Prostate gland (tissue), 2 donors: ENCODE data around the gene SUPV3L1. TPM values are rescaled to one million over a fixed set of nuclear protein-coding genes. Genes with fewer than 3 reads are reported as not detected.

ENCODE experiments used
- DNase-seq: peaks from one replicate; pipeline ENCODE4 v3.0.0-alpha.2; 2019; ENCODE audit warnings: low spot score
- H3K27ac ChIP-seq, 2 donors: fragments of 200-600 bp; sonication (generic); 2 replicates each; pipeline ENCODE4 v1.5.1; 2017 to 2019
- H3K27me3 ChIP-seq: fragments of 200-600 bp; sonication (generic); replicated peaks from 2 replicates; pipeline ENCODE4 v1.5.1; 2019; ENCODE audit not compliant: insufficient read depth
- H3K36me3 ChIP-seq, 2 donors: fragments of 200-600 bp; sonication (generic); 1 replicate in 1 of 2; 2 replicates in 1 of 2; pipeline versions ENCODE4 v1.5.1 to v1.8.1; 2017 to 2019
- H3K4me1 ChIP-seq: fragments of 200-600 bp; sonication (generic); replicated peaks from 2 replicates; pipeline ENCODE4 v1.5.1; 2019
- H3K4me3 ChIP-seq, 2 donors: fragments of 200-600 bp; sonication (generic); 2 replicates each; pipeline ENCODE4 v1.5.1; 2017 to 2019
- H3K9me3 ChIP-seq: fragments of 200-600 bp; sonication (generic); 2 replicates; pipeline ENCODE4 v1.5.1; 2017
- POLR2A ChIP-seq: fragments of 450-650 bp; IDR thresholded peaks from one replicate; pipeline ENCODE4 v1.6.1; 2016; ENCODE audit warnings: antibody characterized with exemption, mild to moderate bottlenecking
- POLR2AphosphoS5 ChIP-seq: sonication (generic); formaldehyde crosslinking; IDR thresholded peaks from one replicate; pipeline ENCODE4 v1.6.1; 2017; ENCODE audit warnings: antibody characterized with exemption
- WGBS: methylation state at CpG from one replicate; pipeline ENCODE4 v1.1.5; 2018; 5-methylcytosine and 5-hydroxymethylcytosine counted together
- intact Hi-C: fragments of 100-400 bp; cut with DNase I; formaldehyde crosslinking; loops from one replicate; pipeline ENCODE4 v1.14.2; 2022
- total RNA-seq, 2 donors: library from RNA; depleted of rRNA; stranded (reverse); fragments of >200 nt; gene quantifications; one replicate each; pipeline ENCODE4 v1.1.0, GENCODE V29; 2016
- TF ChIP-seq, protein P1 (sequence below), 4 experiments: fragments of 200-600 bp in 2 of 4; fragments of 450-650 bp in 2 of 4; sonication (generic) in 2 of 4; IDR thresholded peaks; 1 replicate in 3 of 4; 2 replicates in 1 of 4; pipeline ENCODE4 v1.5.1; 2016 to 2019; ENCODE audit warnings: antibody characterized with exemption in 4 of 4, mild to moderate bottlenecking in 2 of 4, moderate library complexity in 2 of 4

SUPV3L1 gene
- total RNA-seq, 2 donors from 2014 or later = 18.5 to 37.0 TPM

DNA sequence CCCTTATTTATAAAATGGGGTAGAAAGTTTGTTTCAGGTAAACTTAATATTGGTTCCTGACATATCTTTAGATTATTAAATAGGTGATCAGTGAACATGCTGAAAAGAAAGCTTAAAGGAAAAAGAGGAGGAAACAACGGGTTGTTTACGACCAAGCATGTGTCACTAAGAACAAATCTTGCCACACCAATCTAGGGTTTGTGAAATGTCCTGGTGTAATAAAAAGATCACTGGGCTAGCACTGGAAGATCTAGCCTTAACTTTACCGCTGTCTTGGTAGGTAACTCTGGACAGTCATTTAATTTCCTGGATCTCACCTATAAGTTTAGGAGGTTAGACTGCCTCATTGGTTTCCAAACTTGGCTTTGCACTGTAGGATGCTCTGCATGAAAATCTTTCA is 37.1 kb upstream of the SUPV3L1 start:
- TF ChIP-seq POLR2AphosphoS5 = no peak
- no peak for TF ChIP-seq POLR2A
- TF ChIP-seq, protein P1, sequence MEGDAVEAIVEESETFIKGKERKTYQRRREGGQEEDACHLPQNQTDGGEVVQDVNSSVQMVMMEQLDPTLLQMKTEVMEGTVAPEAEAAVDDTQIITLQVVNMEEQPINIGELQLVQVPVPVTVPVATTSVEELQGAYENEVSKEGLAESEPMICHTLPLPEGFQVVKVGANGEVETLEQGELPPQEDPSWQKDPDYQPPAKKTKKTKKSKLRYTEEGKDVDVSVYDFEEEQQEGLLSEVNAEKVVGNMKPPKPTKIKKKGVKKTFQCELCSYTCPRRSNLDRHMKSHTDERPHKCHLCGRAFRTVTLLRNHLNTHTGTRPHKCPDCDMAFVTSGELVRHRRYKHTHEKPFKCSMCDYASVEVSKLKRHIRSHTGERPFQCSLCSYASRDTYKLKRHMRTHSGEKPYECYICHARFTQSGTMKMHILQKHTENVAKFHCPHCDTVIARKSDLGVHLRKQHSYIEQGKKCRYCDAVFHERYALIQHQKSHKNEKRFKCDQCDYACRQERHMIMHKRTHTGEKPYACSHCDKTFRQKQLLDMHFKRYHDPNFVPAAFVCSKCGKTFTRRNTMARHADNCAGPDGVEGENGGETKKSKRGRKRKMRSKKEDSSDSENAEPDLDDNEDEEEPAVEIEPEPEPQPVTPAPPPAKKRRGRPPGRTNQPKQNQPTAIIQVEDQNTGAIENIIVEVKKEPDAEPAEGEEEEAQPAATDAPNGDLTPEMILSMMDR (IDR thresholded peaks at IDR 0.05) = no peak
- intact Hi-C loops = no loop called here
- H3K27me3 ChIP-seq = no peaks in the 10 kb centered on the region
- WGBS = 46% methylated on average over 3 of the region's 3 CpGs
- no peaks in the 10 kb centered on the region for H3K36me3 ChIP-seq
- no peak for DNase-seq
- no peak overlapping the region for H3K4me3 ChIP-seq
- no peaks in the 10 kb centered on the region for H3K9me3 ChIP-seq
- no peaks in the 10 kb centered on the region for H3K4me1 ChIP-seq
- no peak overlapping the region for H3K27ac ChIP-seq

DNA sequence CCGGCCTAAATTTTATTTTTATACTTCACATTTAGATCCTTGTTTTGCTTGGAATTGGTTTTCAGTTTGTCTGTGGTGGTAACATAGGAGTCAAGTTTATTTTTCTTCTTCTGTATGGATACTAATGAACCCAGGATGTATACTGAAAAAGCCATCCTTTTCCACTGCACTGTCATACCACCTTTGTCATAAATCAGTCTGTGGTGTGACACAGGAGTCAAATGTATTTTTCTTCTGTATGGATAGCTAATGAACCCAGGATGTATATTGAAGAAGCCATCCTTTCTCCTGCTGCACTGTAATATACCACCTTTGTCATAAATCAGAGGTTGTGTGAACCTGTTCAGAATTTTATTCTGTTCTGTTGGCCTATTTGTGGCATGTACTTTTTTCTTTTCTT is 34.7 kb upstream of the SUPV3L1 start:
- intact Hi-C loops = no loop called here
- 97% methylated on average over 1 of the region's 1 CpG for WGBS
- H3K4me1 ChIP-seq = no peaks in the 10 kb centered on the region
- no peaks in the 10 kb centered on the region for H3K36me3 ChIP-seq
- H3K27ac ChIP-seq = no peak overlapping the region
- no peaks in the 10 kb centered on the region for H3K9me3 ChIP-seq
- TF ChIP-seq POLR2AphosphoS5 (no peak), POLR2A (no peak)
- TF ChIP-seq, protein P1 (IDR thresholded peaks at IDR 0.05) = no peak
- H3K27me3 ChIP-seq = no peaks in the 10 kb centered on the region
- no peak overlapping the region for H3K4me3 ChIP-seq
- DNase-seq = no peak

DNA sequence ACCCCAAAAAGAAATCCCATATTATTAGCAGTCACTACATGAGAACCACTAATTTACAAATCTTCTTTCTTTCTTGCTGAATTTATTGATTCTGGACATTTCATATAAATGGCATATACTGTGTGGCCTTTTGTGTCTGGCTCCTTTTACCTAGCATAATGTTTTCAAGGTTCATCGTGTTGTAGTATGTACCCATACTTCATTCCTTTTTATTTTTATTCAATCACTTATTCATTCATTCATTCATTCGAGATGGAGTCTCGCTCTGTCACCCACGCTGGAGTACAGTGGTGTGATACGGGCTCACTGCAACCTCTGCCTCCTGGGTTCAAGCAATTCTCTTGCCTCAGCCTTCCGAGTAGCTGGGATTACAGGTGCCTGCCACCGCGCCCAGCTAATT is 34.2 kb upstream of the SUPV3L1 start:
- TF ChIP-seq POLR2A = no peak
- TF ChIP-seq, protein P1 (IDR thresholded peaks at IDR 0.05) = no peak
- no peak for TF ChIP-seq POLR2AphosphoS5
- WGBS = 99% methylated on average over 8 of the region's 8 CpGs
- Histone ChIP-seq H3K27ac (no peak overlapping the region), H3K27me3 (no peaks in the 10 kb centered on the region), H3K4me3 (no peak overlapping the region), H3K4me1 (no peaks in the 10 kb centered on the region), H3K9me3 (no peaks in the 10 kb centered on the region), H3K36me3 (no peaks in the 10 kb centered on the region)
- intact Hi-C loops = no loop called here
- DNase-seq = no peak

DNA sequence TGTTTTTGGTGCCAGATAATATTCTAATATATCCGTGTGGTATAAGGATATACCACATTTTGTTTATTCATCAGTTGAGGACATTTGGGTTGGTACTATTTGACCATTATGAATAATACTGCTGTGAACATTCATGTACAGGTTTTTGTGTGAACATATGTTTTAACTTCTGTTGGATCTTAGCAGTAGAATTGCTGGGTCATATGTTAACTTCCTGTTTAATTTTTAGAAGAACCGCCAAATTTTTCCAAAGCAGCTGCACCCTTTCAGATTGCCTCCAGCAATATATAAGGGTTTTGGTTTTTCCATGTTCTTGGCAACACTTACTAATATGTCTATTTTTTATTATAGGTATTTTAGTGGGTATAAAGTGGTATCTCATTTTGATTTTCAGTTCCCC is 33.3 kb upstream of the SUPV3L1 start:
- no peaks in the 10 kb centered on the region for H3K4me1 ChIP-seq
- no peak overlapping the region for H3K27ac ChIP-seq
- DNase-seq = no peak
- no peak overlapping the region for H3K4me3 ChIP-seq
- TF ChIP-seq POLR2AphosphoS5 = no peak
- TF ChIP-seq, protein P1 (IDR thresholded peaks at IDR 0.05) = no peak
- no peak for TF ChIP-seq POLR2A
- WGBS = 55% methylated on average over 2 of the region's 2 CpGs
- H3K36me3 ChIP-seq = no peaks in the 10 kb centered on the region
- H3K27me3 ChIP-seq = no peaks in the 10 kb centered on the region
- intact Hi-C loops = no loop called here
- no peaks in the 10 kb centered on the region for H3K9me3 ChIP-seq

DNA sequence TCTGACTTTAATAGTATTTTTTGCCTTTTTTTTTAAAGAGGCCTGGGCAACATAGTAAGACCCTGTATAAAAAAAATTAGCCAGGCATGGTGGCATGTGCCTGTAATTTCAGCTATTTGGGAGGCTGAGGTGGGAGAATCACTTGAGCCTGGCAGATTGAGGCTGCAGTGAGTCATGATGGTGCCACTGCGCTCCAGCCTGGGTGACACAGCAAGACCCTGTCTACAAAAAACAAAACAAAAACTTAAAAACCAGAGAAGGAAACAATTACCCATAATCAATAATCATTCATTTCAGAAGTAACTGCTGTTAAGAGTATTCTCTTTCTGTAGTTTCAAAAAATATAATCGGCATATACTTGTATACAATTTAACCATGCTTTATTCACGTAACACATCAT is 28.1 kb upstream of the SUPV3L1 start:
- no peaks in the 10 kb centered on the region for H3K36me3 ChIP-seq
- TF ChIP-seq POLR2AphosphoS5 (no peak), POLR2A (no peak)
- TF ChIP-seq, protein P1 (IDR thresholded peaks at IDR 0.05) = no peak
- H3K27ac ChIP-seq = no peak overlapping the region
- DNase-seq = no peak
- intact Hi-C loops = no loop called here
- no peaks in the 10 kb centered on the region for H3K4me1 ChIP-seq
- H3K4me3 ChIP-seq = no peak overlapping the region
- H3K27me3 ChIP-seq = no peaks in the 10 kb centered on the region
- 96% methylated on average over 3 of the region's 3 CpGs for whole genome bisulfite sequencing
- no peaks in the 10 kb centered on the region for H3K9me3 ChIP-seq
